Thyroid gland (tissue), 4 donors: ENCODE measurements around the gene DPEP1.

ENCODE experiments used
- POLR2A ChIP-seq, 2 donors: fragments of 450-650 bp; IDR thresholded peaks; one replicate each; pipeline ENCODE4 v1.6.1; 2017; ENCODE audit warnings: antibody characterized with exemption in 2 of 2, mild to moderate bottlenecking in 2 of 2, moderate library complexity in 1 of 2
- TF ChIP-seq, protein P1 (sequence below), 6 experiments: fragments of 200-600 bp in 3 of 6; fragments of 450-650 bp in 3 of 6; sonication (generic) in 3 of 6; IDR thresholded peaks; one replicate each; pipeline ENCODE4 v1.5.1; 2016 to 2019; ENCODE audit warnings: antibody characterized with exemption in 6 of 6, mild to moderate bottlenecking in 2 of 6, inconsistent platforms in 1 of 6, moderate library complexity in 1 of 6

DNA sequence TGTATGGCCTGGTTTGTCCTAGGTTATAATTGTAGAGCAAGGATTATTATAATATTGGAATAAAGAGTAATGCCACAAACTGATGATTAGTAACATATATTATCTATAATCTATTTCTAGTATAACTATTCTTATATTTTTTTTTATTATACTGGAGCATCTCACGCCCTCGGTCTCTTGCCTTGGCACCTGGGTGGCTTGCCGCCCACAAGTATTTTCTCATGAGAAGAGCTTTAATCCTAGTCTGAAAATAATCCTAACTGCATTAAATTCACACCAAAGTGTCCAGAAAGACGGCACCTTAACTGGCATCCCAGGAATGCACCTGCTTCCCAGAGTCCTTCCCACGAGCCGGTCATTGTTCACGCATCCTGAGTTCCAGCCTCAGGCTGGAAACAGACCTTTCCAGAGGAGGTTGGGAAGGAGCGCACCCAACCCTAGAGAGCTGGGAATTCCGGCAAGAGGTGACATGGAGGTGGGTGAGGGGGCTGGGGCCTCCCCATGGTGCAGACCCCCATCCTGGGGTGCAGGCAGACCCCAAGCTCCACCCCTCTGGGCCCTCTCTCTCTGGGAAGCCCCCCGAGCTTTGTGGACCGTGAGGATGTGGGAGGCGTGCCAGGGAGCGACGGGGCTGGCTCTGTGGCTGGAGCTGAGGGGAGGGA is 28.1 kb downstream of the DPEP1 start:
- TF ChIP-seq, protein P1, sequence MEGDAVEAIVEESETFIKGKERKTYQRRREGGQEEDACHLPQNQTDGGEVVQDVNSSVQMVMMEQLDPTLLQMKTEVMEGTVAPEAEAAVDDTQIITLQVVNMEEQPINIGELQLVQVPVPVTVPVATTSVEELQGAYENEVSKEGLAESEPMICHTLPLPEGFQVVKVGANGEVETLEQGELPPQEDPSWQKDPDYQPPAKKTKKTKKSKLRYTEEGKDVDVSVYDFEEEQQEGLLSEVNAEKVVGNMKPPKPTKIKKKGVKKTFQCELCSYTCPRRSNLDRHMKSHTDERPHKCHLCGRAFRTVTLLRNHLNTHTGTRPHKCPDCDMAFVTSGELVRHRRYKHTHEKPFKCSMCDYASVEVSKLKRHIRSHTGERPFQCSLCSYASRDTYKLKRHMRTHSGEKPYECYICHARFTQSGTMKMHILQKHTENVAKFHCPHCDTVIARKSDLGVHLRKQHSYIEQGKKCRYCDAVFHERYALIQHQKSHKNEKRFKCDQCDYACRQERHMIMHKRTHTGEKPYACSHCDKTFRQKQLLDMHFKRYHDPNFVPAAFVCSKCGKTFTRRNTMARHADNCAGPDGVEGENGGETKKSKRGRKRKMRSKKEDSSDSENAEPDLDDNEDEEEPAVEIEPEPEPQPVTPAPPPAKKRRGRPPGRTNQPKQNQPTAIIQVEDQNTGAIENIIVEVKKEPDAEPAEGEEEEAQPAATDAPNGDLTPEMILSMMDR (IDR thresholded peaks at IDR 0.05), result peak in 3 of 6 experiments; percentile 3 to 13 (median 4)
- TF ChIP-seq POLR2A (IDR thresholded peaks at IDR 0.05), result no peak
